SK-N-SH (cell line): Measurements from ENCODE around the gene SATB1. TPM values are rescaled to one million over a fixed set of nuclear protein-coding genes. Genes with fewer than 3 reads are reported as not detected.

Source experiments
- CTCF ChIA-PET: fragments of 300-600, 350-600 bp; formaldehyde crosslinking; extraction: SDS; loops from one replicate; lab custom pipeline; 2021; lab: Yijun Ruan, JAX
- POLR2A ChIA-PET: fragments of 350-600 bp; sonication (Branson Sonifier 250); formaldehyde crosslinking; extraction: SDS; loops from one replicate; lab custom pipeline; 2020; ENCODE audit warnings: antibody characterized with exemption, inconsistent platforms; lab: Yijun Ruan, JAX
- DNase-seq: peaks from one replicate; pipeline ENCODE4 v3.0.0; 2012
- H2AFZ ChIP-seq: fragments of 200-600 bp; sonication (generic); 2 replicates; pipeline ENCODE4 v1.8.1; 2016; ENCODE audit warnings: antibody characterized with exemption, mild to moderate bottlenecking, low read depth
- H3F3A ChIP-seq: fragments of 200-600 bp; sonication (generic); replicated peaks from 2 replicates; pipeline ENCODE3; 2016; ENCODE audit warnings: antibody characterized with exemption, mild to moderate bottlenecking; ENCODE audit not compliant: insufficient read depth
- H3K27ac ChIP-seq, 2 experiments: fragments of 200-500 bp in 1 of 2; fragments of 200-600 bp in 1 of 2; sonication (Bioruptor generic) in 1 of 2; sonication (generic), shearing (Covaris generic) in 1 of 2; 2 replicates each; pipeline versions ENCODE4 v1.5.1 to v1.6.1; 2014 to 2016; ENCODE audit warnings: low read depth in 2 of 2, inconsistent platforms in 1 of 2, low read length in 1 of 2, mild to moderate bottlenecking in 1 of 2, mixed read lengths in 1 of 2
- H3K27me3 ChIP-seq: fragments of 200-600 bp; sonication (generic), shearing (Covaris generic); 2 replicates; pipeline ENCODE4 v1.6.1; 2016; ENCODE audit warnings: mixed run types; ENCODE audit not compliant: insufficient read depth
- H3K36me3 ChIP-seq, 2 experiments: fragments of 200-500 bp in 1 of 2; fragments of 200-600 bp in 1 of 2; sonication (Bioruptor generic) in 1 of 2; sonication (generic) in 1 of 2; replicated peaks in 1 of 2; 2 replicates each; pipeline versions ENCODE3 to v1.5.1; 2014 to 2016; ENCODE audit warnings: low read length in 1 of 2, mild to moderate bottlenecking in 1 of 2; ENCODE audit not compliant: insufficient read depth in 2 of 2, control insufficient read depth in 1 of 2
- H3K4me1 ChIP-seq, 2 experiments: fragments of 200-500 bp in 1 of 2; fragments of 200-600 bp in 1 of 2; sonication (Bioruptor generic) in 1 of 2; sonication (generic), shearing (Covaris generic) in 1 of 2; 2 replicates each; pipeline versions ENCODE4 v1.5.1 to v1.6.1; 2014 to 2016; ENCODE audit warnings: low read depth in 1 of 2, low read length in 1 of 2, mixed run types in 1 of 2; ENCODE audit not compliant: insufficient read depth in 2 of 2, control insufficient read depth in 1 of 2
- H3K4me2 ChIP-seq: fragments of 200-600 bp; sonication (generic), shearing (Covaris generic); 2 replicates; pipeline ENCODE4 v1.6.1; 2017; ENCODE audit warnings: mixed run types
- H3K4me3 ChIP-seq, 2 experiments: fragments of 200-500 bp in 1 of 2; fragments of 200-600 bp in 1 of 2; sonication (Bioruptor generic) in 1 of 2; sonication (generic), shearing (Covaris generic) in 1 of 2; 2 replicates each; pipeline versions ENCODE4 v1.5.1 to v1.8.1; 2014 to 2016; ENCODE audit warnings: low read depth in 2 of 2, inconsistent platforms in 1 of 2, low read length in 1 of 2, mild to moderate bottlenecking in 1 of 2, mixed read lengths in 1 of 2, moderate library complexity in 1 of 2
- H3K79me2 ChIP-seq: fragments of 200-600 bp; sonication (generic); 2 replicates; pipeline ENCODE4 v1.8.1; 2017; ENCODE audit warnings: mild to moderate bottlenecking; ENCODE audit not compliant: insufficient read depth
- H3K9ac ChIP-seq: fragments of 200-600 bp; sonication (generic); 2 replicates; pipeline ENCODE4 v1.6.1; 2017; ENCODE audit warnings: mixed run types
- H3K9me2 ChIP-seq: fragments of 200-600 bp; sonication (generic); 2 replicates; pipeline ENCODE4 v1.6.1; 2017; ENCODE audit warnings: mixed run types
- H3K9me3 ChIP-seq: fragments of 200-600 bp; sonication (generic); 2 replicates; pipeline ENCODE4 v1.6.1; 2017; ENCODE audit warnings: mixed run types, mild to moderate bottlenecking, moderate library complexity
- H4K20me1 ChIP-seq: fragments of 200-600 bp; sonication (generic); 2 replicates; pipeline ENCODE4 v1.6.1; 2017; ENCODE audit warnings: mild to moderate bottlenecking, mixed run types; ENCODE audit not compliant: insufficient read depth
- CHD2 ChIP-seq: fragments of 150-350 bp; IDR thresholded peaks from 2 replicates; pipeline ENCODE4 v1.6.1; 2018; ENCODE audit warnings: low read length; ENCODE audit not compliant: partially characterized antibody
- CTCF ChIP-seq: fragments of 200-600 bp; sonication (generic); IDR thresholded peaks from 2 replicates; pipeline ENCODE4 v1.6.1; 2017; ENCODE audit warnings: antibody characterized with exemption, mild to moderate bottlenecking, moderate library complexity
- EP300 ChIP-seq, 2 experiments: IDR thresholded peaks; 2 replicates each; pipeline versions ENCODE4 v1.4.0 to v1.6.1; 2012; ENCODE audit warnings: borderline replicate concordance in 1 of 2, low read depth in 1 of 2, low read length in 1 of 2
- FOXJ3 ChIP-seq: sonication (generic); formaldehyde crosslinking; IDR thresholded peaks from 2 replicates; pipeline ENCODE4 v1.5.1; 2020; ENCODE audit warnings: mild to moderate bottlenecking, missing genetic modification reagents
- FOXM1 ChIP-seq: IDR thresholded peaks from 2 replicates; pipeline ENCODE4 v1.4.0; 2012; ENCODE audit warnings: low read depth, mild to moderate bottlenecking
- GATA2 ChIP-seq: sonication (generic); formaldehyde crosslinking; IDR thresholded peaks from 2 replicates; pipeline ENCODE4 v1.5.0; 2020; ENCODE audit warnings: mild to moderate bottlenecking, missing genetic modification reagents
- MAX ChIP-seq: IDR thresholded peaks from 2 replicates; pipeline ENCODE4 v1.4.0; 2012; ENCODE audit warnings: low read depth
- MEF2A ChIP-seq: IDR thresholded peaks from 2 replicates; pipeline ENCODE4 v1.4.0; 2012; ENCODE audit warnings: low read depth, borderline replicate concordance
- MXI1 ChIP-seq: IDR thresholded peaks from 2 replicates; pipeline ENCODE4 v1.6.1; 2012; ENCODE audit warnings: mild to moderate bottlenecking, low read depth, low read length, improper control_type of control experiment
- PBX3 ChIP-seq: IDR thresholded peaks from 2 replicates; pipeline ENCODE4; 2012
- RAD21 ChIP-seq: IDR thresholded peaks from 2 replicates; pipeline ENCODE4 v1.6.1; 2012; ENCODE audit warnings: mild to moderate bottlenecking, low read length
- RCOR1 ChIP-seq: fragments of 150-350 bp; IDR thresholded peaks from 2 replicates; pipeline ENCODE4 v1.6.1; 2017; ENCODE audit warnings: antibody characterized with exemption, low read length
- RFX5 ChIP-seq: IDR thresholded peaks from 2 replicates; pipeline ENCODE4 v1.6.1; 2012; ENCODE audit warnings: mild to moderate bottlenecking, improper control_type of control experiment, low read length
- RXRA ChIP-seq: IDR thresholded peaks from 2 replicates; pipeline ENCODE4 v1.4.0; 2012; ENCODE audit warnings: low read depth, mild to moderate bottlenecking, borderline replicate concordance
- SMC3 ChIP-seq: IDR thresholded peaks from 2 replicates; pipeline ENCODE4 v1.6.1; 2012; ENCODE audit warnings: low read depth, low read length, improper control_type of control experiment
- TCF12 ChIP-seq: IDR thresholded peaks from 2 replicates; pipeline ENCODE4 v1.4.0; 2012
- USF1 ChIP-seq: IDR thresholded peaks from 2 replicates; pipeline ENCODE4 v1.4.0; 2012; ENCODE audit warnings: low read depth, borderline replicate concordance
- ZBTB33 ChIP-seq: IDR thresholded peaks from 2 replicates; pipeline ENCODE4 v1.4.0; 2012; ENCODE audit warnings: low read depth, borderline replicate concordance
- WGBS: methylation state at CpG from one replicate; pipeline ENCODE4 v1.1.6; 2017; ENCODE audit warnings: low lambda C conversion rate; 5-methylcytosine and 5-hydroxymethylcytosine counted together
- polyA plus RNA-seq, 3 experiments: library from polyadenylated mRNA; depleted of rRNA; stranded (reverse); fragments of >200 nt; gene quantifications; 2 replicates each; pipeline ENCODE4 v1.2.3, GENCODE V29; 2012

SATB1 gene
- polyA plus RNA-seq, 1 of the 3 experiments (the other 2 are of a cell fraction), result 8.5 TPM

GRCh38 chr3:18389108-18389733 is 35.9 kb downstream of the SATB1 start:
- whole genome bisulfite sequencing, result 26% methylated on average over 2 of the region's 2 CpGs
- Histone ChIP-seq H2AFZ (no peak overlapping the region), H3F3A (peaks cover 4% of the 10 kb centered on the region), H3K9me2 (no peaks in the 10 kb centered on the region), H4K20me1 (no peaks in the 10 kb centered on the region), H3K9ac (no peak overlapping the region), H3K9me3 (no peaks in the 10 kb centered on the region), H3K4me2 (no peak overlapping the region), H3K27ac (peak overlapping the region in 1 of 2 experiments; percentile 75; a peak in 2 of 4 replicates), H3K27me3 (no peaks in the 10 kb centered on the region), H3K79me2 (no peaks in the 10 kb centered on the region), H3K36me3 (peaks cover 4 to 6% of the 10 kb centered on the region in 2 experiments), H3K4me3 (no peak overlapping the region; a peak in 1 of 4 replicates)
- DNase-seq, result peak; percentile 10
- CTCF ChIA-PET, result interaction anchor here (0.5 to 2.8 kb wide), 27 partner anchors 9 to 548 kb away, joined by 3 to 22 read pairs (median 4); no protein-coding TSS in a partner anchor
- POLR2A ChIA-PET, result no interaction called here
- TF ChIP-seq ZBTB33, result no peak
- no peak for TF ChIP-seq FOXM1
- TF ChIP-seq CHD2, result no peak
- peak; percentile 41 for TF ChIP-seq SMC3
- TF ChIP-seq USF1, result no peak
- TF ChIP-seq RAD21, result peak; percentile 75
- TF ChIP-seq CTCF, result peak; percentile 88
- TF ChIP-seq, all 33 proteins: peak for 3
- peaks cover 0 to 16% of the 10 kb centered on the region in 2 experiments; a peak in 2 of 4 replicates for H3K4me1 ChIP-seq

GRCh38 chr3:18386274-18386890 is 38.8 kb downstream of the SATB1 start:
- Histone ChIP-seq H3K4me3 (no peak overlapping the region), H3K4me1 (peaks cover 0 to 16% of the 10 kb centered on the region in 2 experiments; a peak in 2 of 4 replicates), H2AFZ (no peak overlapping the region), H3K36me3 (peaks cover 4 to 7% of the 10 kb centered on the region in 2 experiments), H3K9me3 (no peaks in the 10 kb centered on the region), H4K20me1 (no peaks in the 10 kb centered on the region), H3K27me3 (no peaks in the 10 kb centered on the region), H3K27ac (no peak overlapping the region; a peak in 1 of 4 replicates), H3K4me2 (no peak overlapping the region), H3K9me2 (no peaks in the 10 kb centered on the region), H3F3A (peaks cover 4% of the 10 kb centered on the region), H3K79me2 (no peaks in the 10 kb centered on the region), H3K9ac (no peak overlapping the region)
- 81% methylated on average over 9 of the region's 9 CpGs for WGBS
- ChIA-PET POLR2A (no interaction called here), CTCF (interaction anchor here (0.6 to 1.8 kb wide), 5 partner anchors 10 to 741 kb away, joined by 3 to 4 read pairs (median 3); no protein-coding TSS in a partner anchor)
- DNase-seq, result no peak
- no peak for TF ChIP-seq MXI1
- TF ChIP-seq RFX5, result no peak
- TF ChIP-seq FOXJ3 (CRISPR knock-in tag), result no peak
- no peak for TF ChIP-seq FOXM1
- TF ChIP-seq PBX3, result no peak
- no peak for TF ChIP-seq MAX
- no peak for TF ChIP-seq MEF2A
- TF ChIP-seq GATA2 (CRISPR knock-in tag), result no peak
- no peak for TF ChIP-seq RCOR1
- no peak for TF ChIP-seq EP300 (IDR thresholded peaks at IDR 0.05; ENCODE audit: borderline replicate concordance in 1 of 2, low read depth in 1 of 2, low read length in 1 of 2)
- TF ChIP-seq RXRA, result no peak
- TF ChIP-seq TCF12, result no peak
